Measurements from ENCODE around the gene SKIC8. TPM values are rescaled to one million over a fixed set of nuclear protein-coding genes. Genes with fewer than 3 reads are reported as not detected.
"Not testable (repeated sequence)": the region's sequence is repeated elsewhere in the genome, so short reads cannot be mapped to it uniquely, and the experiment has no call there.

SKIC8 gene
- total RNA-seq, 1 donor from 2014 or later, result 25.2 TPM

DNA sequence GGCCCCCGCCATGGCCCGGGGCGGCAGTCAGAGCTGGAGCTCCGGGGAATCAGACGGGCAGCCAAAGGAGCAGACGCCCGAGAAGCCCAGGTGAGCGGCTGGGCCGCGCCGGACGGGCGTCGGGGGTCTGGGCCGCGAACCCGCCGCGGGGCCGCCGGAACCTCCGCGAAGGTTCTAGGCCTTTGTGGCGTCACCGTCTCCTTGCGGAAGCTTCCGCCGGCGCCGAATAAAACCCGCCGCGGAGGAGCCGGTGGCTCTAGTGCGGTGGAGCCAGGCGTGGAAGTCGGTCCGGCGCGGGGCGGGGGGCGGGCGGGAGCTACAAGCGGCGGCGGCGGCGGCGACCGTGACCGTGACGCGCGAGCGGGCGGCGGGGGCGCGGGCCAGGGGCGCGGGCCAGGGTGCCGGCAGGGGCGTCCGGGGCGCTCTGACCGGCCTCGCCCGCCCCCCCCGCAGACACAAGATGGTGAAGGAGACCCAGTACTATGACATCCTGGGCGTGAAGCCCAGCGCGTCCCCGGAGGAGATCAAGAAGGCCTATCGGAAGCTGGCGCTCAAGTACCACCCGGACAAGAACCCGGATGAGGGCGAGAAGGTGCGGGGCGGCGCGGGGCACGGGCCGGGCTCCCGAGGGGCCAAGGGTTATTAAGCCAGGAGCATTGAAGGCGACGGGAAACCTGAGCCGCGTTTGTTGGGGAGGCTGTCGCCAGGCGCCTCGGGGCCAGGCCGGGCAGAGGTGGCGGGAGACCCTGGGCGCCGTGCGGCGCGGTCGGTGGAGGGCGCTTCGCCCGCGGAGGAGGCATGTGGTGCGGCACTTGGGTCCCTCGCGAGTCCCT lies 34.9 kb downstream of the SKIC8 start, which contains the start of gene DNAJA4:
Gene DNAJA4, plus strand, starts transcription at position 259 of the 833 bp plus-strand sequence. Its CDS starts 202 bp downstream, at position 461.
- ATAC-seq (ENCODE audit: poor library complexity) (peak; percentile 55), DNase-seq (peak; percentile 85)
- intact Hi-C loops (cut with DNase I), result no loop called here

DNA sequence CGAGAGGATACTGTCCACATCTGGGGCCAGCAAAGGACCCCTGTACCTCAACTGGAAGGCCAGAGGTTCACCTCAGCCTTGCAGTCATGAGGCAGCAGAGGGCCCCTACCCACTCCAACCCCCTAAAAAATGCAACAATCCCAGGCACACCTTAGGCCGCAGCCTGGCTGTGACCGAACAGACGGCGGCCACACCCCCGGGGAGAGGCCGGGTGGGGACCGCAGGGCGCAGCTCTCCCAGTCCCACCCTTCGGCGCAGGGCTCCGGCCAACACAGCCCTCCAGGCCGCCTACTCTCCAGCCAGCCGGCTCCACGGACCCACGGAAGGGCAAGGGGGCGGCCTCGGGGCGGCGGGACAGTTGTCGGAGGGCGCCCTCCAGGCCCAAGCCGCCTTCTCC lies 35.5 kb downstream of the SKIC8 start:
- ATAC-seq (ENCODE audit: poor library complexity) (no peak), DNase-seq (no peak)
- intact Hi-C loops (cut with DNase I), result no loop called here

- DNase-seq (no peak), ATAC-seq (ENCODE audit: poor library complexity) (no peak)
- intact Hi-C loops (cut with DNase I), result no loop called here
These were observed 36.0 kb downstream of the SKIC8 start for GRCh38 chr15:78263351-78263781.

GRCh38 chr15:78261062-78261461 lies 38.3 kb downstream of the SKIC8 start:
- intact Hi-C loops (cut with DNase I), result no loop called here
- no peak for DNase-seq

GRCh38 chr15:78260489-78260888 lies 38.9 kb downstream of the SKIC8 start:
- no peak for ATAC-seq (ENCODE audit: poor library complexity)
- intact Hi-C loops (cut with DNase I), result no loop called here
- DNase-seq, result no peak

More at GRCh38 chr15:78261062-78261461, 38.3 kb downstream of the SKIC8 start:
- no peak for ATAC-seq (ENCODE audit: poor library complexity)

DNA sequence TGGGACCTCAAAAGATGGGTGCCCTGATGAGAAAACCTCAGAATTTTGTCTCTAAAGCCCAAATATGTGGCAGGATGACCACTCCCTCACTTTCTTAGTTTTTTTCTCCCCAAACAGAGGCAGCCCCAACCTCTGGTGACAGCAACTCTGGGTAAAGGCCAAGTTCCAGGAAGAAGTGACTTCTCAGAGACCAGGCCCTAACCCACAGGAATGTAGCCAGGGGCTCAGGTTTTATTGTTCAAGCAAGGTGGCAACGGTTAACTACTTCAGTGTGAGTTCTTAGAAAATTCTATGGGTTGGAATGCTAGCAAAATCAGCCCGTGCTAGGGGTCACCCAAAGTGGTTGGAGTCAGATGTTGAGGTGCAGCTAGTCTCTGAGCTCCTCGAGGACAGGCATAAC lies 40.2 kb downstream of the SKIC8 start:
- ATAC-seq (ENCODE audit: poor library complexity) (no peak), DNase-seq (no peak)
- intact Hi-C loops (cut with DNase I), result no loop called here

DNA sequence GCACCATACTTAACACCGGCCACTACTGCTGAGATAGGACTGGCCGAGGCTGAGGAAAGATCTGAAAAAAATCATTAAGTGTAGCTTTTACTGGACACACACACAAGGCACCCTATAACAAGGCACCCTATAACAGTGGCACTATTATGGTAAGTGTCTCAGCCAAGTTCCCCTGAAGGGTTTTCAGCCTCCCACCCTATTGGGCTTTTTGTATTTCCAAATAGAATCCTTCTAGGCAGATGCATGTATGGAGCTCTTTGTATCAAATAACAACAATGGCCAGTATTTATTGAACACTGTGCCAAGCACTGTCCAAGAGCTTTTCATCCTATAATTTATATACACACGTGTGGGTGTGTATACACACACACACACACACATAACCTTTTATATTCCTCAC lies 41.7 kb downstream of the SKIC8 start:
- DNase-seq, result no peak
- intact Hi-C loops (cut with DNase I), result no loop called here
- ATAC-seq (ENCODE audit: poor library complexity), result no peak

DNA sequence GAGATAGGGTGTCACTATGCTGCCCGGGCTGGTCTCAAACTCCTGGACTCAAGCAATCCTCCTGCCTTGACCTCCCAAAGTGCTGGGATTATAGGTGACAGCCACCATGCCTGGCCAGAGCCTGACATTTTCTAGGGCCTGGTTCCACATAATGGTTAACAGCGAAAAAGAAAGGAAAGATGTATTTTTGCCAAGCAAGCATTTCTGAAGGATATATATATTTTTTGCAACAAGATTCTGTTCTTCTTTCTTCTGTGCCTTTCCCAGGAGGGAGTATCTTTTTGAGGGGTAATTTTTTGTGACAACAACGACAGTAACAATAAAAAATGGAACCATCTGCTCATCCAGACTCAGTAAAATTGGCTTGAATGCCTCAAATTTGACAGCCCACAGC lies 43.4 kb downstream of the SKIC8 start:
- DNase-seq, result no peak
- ATAC-seq (ENCODE audit: poor library complexity), result no peak
- intact Hi-C loops (cut with DNase I), result no loop called here

DNA sequence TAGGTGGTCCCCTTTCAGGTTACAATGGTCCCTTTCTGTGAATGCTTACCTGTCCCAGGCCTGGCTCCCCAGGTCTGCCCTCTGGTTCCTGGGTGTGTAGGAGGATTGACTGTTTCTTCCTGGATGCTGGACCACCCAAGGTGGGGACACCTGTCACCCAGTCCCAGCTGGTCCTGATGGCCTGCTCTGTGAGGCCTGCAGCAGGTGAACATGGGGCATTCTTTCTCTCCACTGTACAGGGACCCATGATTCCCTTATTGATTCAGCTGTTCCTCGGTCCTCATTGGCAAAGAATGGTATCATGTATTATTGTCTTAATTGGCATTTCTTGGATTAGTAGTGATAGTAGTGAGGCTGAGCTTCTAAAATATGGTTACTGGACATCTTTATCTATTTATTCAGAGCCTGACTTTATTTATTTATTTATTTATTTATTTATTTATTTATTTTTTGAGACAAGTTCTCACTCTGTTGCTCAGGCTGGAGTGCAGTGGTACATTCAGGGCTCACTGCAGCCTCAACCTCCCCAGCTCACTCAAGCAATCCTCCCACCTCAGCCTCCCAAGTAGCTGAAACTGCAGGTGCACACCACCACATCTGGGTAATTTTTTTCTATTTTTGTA lies 43.9 kb downstream of the SKIC8 start:
- no peak for ATAC-seq (ENCODE audit: poor library complexity)
- intact Hi-C loops (cut with DNase I), result no loop called here
- DNase-seq, result no peak

GRCh38 chr15:78251136-78251535 lies 48.3 kb downstream of the SKIC8 start:
- DNase-seq (no peak), ATAC-seq (ENCODE audit: poor library complexity) (no peak)
- intact Hi-C loops (cut with DNase I), result no loop called here

DNA sequence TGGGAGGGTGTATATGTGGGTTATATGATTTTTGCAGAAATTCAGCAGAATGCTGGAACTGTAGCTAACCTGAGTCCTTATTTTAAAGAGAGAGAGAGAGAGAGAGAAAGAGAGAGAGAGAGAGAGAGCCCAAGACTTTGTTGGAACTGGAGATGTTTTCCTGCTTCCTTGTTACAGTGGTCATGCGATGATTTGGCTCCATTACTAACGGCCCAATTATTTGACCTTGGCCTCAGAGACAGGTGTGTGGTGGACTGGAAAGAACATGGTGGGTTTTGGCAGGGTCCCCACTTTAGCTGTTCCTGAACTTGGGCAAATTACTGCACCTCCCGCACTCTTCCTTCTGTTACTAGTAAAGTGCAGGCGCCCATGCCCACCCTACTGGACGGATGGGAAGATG lies 50.3 kb downstream of the SKIC8 start:
- no peak for DNase-seq
- intact Hi-C loops (cut with DNase I), result no loop called here
- ATAC-seq (ENCODE audit: poor library complexity), result no peak

DNA sequence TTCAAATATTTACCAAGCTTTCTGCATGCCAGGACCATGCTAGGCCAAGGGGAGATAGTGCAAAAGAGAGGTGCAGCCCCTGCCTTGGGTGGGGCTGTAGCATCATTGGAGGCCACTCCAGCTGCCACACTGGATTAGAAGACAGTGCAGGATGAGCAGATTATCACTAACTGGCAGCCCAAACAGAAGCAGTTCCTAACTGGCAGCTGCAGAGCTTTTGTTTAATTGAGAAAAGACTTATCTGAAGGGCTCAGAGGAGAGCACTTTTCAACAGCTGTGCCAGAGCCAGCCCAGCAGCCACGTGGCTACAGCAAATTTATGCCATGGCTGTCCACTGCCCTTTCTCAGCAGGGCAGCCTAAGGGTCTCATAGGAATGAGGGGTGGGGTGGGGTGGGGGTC lies 51.5 kb downstream of the SKIC8 start:
- no peak for ATAC-seq (ENCODE audit: poor library complexity)
- no peak for DNase-seq
- intact Hi-C loops (cut with DNase I), result no loop called here

GRCh38 chr15:78245976-78246620 lies 53.3 kb downstream of the SKIC8 start:
- ATAC-seq (ENCODE audit: poor library complexity); intact Hi-C loops (cut with DNase I); DNase-seq: not testable (repeated sequence)

GRCh38 chr15:78245392-78245791 lies 54.0 kb downstream of the SKIC8 start:
- intact Hi-C loops (cut with DNase I); DNase-seq; ATAC-seq (ENCODE audit: poor library complexity): not testable (repeated sequence)

GRCh38 chr15:78244893-78245292 lies 54.5 kb downstream of the SKIC8 start:
- no peak for ATAC-seq (ENCODE audit: poor library complexity)
- no peak for DNase-seq
- intact Hi-C loops (cut with DNase I), result loop anchor here (5.0 kb wide), 2 partner anchors 68 to 118 kb away; no protein-coding TSS in a partner anchor

- intact Hi-C loops (cut with DNase I), result loop anchor here (5.0 kb wide), 2 partner anchors 67 to 117 kb away; no protein-coding TSS in a partner anchor
- ATAC-seq (ENCODE audit: poor library complexity) (no peak), DNase-seq (no peak)
These were observed 55.3 kb downstream of the SKIC8 start for GRCh38 chr15:78244101-78244500.

- ATAC-seq (ENCODE audit: poor library complexity), result peak; percentile 73
- intact Hi-C loops (cut with DNase I), result loop anchor here (5.0 kb wide), 2 partner anchors 66 to 116 kb away; no protein-coding TSS in a partner anchor
- DNase-seq, result peak; percentile 78
These were observed 55.9 kb downstream of the SKIC8 start for GRCh38 chr15:78243491-78243941.

DNA sequence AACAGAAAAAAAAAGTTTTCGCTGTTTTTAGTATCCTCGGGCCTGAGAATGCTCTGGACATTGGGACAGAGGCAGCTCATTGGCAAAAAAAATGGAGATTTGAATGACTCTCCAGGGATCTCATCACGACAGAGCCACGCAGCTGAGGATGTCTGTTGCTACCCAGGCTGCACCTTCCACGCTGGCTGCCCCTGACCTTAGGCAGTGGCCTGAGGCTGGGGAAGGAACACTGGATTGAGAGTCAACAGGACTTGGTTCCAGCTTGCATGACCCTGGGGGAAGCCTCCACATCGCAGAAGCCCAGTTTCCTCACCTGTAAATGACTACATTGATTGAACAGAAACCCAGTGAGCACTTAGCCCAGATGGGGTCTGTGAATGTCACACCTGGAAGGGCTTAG lies 56.4 kb downstream of the SKIC8 start:
- no peak for DNase-seq
- ATAC-seq (ENCODE audit: poor library complexity), result no peak
- intact Hi-C loops (cut with DNase I), result loop anchor here (5.0 kb wide), 2 partner anchors 66 to 116 kb away; no protein-coding TSS in a partner anchor

GRCh38 chr15:78242128-78242527 lies 57.3 kb downstream of the SKIC8 start:
- DNase-seq, result no peak
- ATAC-seq (ENCODE audit: poor library complexity), result no peak
- intact Hi-C loops (cut with DNase I), result loop anchor here (5.0 kb wide), 2 partner anchors 65 to 115 kb away; no protein-coding TSS in a partner anchor

All from Right ventricle myocardium superior (tissue), 1 donor.